GM10248 (cell line): ENCODE measurements around the gene FTCDNL1.

Experiments used
- CTCF ChIA-PET: fragments of 300-600 bp; sonication (Branson Sonifier 250); formaldehyde crosslinking; extraction: SDS; loops from one replicate; lab custom pipeline; 2021; ENCODE audit warnings: antibody characterized with exemption; lab: Yijun Ruan, JAX
- POLR2A ChIA-PET: fragments of 350-650 bp; sonication (Branson Sonifier 250); formaldehyde crosslinking; extraction: SDS; loops from one replicate; lab custom pipeline; 2020; ENCODE audit warnings: antibody characterized with exemption; lab: Yijun Ruan, JAX
- DNase-seq: peaks from one replicate; pipeline ENCODE4 v3.0.0; 2012; ENCODE audit errors: extremely low spot score
- TF ChIP-seq, protein P1 (sequence below): IDR thresholded peaks from 2 replicates; pipeline ENCODE4 v1.5.1; 2012; ENCODE audit warnings: mild to moderate bottlenecking, low read depth; ENCODE audit errors: extremely low read depth, missing control alignments, control extremely low read depth

Gene FTCDNL1

DNA sequence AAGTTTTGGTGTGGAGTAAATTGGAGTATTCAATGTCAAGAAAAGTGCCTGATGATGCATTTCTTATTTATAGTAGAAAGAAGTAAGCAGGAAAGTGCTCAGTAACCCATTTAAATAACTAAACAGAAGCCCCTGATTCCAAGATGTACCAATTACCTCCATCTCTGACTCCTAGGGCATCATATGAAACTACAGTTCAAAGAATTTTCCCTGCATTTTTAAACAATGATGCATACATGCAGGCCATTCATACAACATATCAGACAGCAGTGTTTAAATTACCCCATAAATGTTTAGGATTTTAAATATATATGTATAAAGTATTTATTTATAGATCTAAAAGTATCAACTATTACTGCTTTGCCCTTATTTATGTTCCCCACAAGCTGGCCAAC is 36.2 kb downstream of the FTCDNL1 start:
- POLR2A ChIA-PET = no interaction called here
- CTCF ChIA-PET = interaction anchor here (0.8 kb wide), 1 partner anchor 14 kb away, joined by 3 read pairs; no protein-coding TSS in a partner anchor
- TF ChIP-seq, protein P1, sequence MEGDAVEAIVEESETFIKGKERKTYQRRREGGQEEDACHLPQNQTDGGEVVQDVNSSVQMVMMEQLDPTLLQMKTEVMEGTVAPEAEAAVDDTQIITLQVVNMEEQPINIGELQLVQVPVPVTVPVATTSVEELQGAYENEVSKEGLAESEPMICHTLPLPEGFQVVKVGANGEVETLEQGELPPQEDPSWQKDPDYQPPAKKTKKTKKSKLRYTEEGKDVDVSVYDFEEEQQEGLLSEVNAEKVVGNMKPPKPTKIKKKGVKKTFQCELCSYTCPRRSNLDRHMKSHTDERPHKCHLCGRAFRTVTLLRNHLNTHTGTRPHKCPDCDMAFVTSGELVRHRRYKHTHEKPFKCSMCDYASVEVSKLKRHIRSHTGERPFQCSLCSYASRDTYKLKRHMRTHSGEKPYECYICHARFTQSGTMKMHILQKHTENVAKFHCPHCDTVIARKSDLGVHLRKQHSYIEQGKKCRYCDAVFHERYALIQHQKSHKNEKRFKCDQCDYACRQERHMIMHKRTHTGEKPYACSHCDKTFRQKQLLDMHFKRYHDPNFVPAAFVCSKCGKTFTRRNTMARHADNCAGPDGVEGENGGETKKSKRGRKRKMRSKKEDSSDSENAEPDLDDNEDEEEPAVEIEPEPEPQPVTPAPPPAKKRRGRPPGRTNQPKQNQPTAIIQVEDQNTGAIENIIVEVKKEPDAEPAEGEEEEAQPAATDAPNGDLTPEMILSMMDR = no peak
- no peak for DNase-seq

DNA sequence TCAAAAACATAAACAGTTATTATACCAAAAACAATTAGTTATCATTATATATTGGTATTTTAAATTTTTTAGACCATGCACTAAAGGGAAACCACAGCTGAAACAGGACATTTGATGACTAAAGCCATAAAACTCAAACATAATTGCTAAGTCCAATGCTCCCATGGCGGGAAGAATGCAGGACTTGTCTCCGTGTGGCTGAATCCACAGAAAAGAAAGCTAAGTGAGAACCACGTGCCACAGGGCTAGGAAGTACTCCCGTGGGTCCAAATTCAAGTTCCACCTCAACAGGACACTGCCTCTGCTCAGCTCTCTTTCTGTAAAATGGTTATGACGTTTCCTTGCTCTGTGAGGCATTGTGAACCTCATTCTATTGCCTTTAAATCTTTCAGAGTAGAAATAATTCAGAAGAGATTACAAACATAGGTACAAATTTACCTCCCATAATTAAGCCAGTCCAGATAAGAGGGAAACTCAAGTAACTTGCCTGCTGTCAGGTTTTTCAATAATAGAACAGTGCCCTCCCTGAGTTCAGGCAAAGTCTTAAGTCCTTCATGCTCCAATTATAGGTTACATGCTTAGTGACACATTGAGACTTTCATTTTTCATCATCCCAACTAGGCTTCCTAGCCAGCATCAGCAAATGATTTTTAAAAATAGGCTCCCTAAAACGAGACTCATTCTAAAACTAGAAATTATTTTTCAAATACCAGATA is 36.7 kb downstream of the FTCDNL1 start:
- POLR2A ChIA-PET = no interaction called here
- TF ChIP-seq, protein P1 = no peak
- CTCF ChIA-PET = interaction anchor here (0.8 kb wide), 1 partner anchor 14 kb away, joined by 3 read pairs; no protein-coding TSS in a partner anchor
- DNase-seq = no peak

DNA sequence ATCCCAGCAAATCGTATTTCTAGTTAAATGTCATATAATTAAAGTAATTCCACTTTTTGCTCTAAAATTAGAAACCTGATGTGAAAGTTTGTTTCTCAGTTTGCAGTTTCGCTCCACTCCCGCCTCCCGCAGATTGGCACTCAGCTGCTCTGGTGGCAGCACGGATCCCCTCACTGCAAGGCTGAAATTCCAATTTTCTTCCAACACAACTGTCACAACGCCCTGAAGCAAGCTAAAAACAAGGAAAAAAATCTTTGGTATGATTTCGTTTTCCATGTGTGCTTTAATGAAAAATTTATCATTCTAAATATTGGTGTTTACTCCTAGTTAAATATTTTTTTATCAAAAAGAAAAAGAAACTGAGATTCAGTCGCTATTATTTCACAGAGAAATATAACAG is 38.5 kb downstream of the FTCDNL1 start:
- TF ChIP-seq, protein P1 = no peak
- POLR2A ChIA-PET = no interaction called here
- CTCF ChIA-PET = no interaction called here
- no peak for DNase-seq

DNA sequence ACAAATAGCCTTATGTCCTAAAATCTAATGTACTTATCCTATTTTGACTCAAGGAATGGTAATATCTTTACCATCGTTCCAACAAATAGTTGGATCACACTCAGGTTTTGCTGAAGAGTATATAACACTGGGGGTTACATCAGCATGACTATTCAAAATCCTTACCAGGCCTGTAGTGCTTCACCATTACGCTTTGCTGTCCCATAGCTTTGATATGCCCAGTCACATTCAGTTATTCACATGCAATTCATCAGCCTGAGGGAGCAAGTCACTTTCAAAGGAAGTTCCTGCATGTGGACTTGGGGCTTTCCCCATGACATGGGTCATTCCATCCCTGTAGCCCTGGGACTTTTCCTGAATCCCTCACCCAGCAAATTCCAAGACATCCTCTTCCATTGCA is 39.6 kb downstream of the FTCDNL1 start:
- ChIA-PET POLR2A (no interaction called here), CTCF (interaction anchor here (1.7 kb wide), 1 partner anchor 14 kb away, joined by 3 read pairs; no protein-coding TSS in a partner anchor)
- DNase-seq = no peak
- TF ChIP-seq, protein P1 = no peak

DNA sequence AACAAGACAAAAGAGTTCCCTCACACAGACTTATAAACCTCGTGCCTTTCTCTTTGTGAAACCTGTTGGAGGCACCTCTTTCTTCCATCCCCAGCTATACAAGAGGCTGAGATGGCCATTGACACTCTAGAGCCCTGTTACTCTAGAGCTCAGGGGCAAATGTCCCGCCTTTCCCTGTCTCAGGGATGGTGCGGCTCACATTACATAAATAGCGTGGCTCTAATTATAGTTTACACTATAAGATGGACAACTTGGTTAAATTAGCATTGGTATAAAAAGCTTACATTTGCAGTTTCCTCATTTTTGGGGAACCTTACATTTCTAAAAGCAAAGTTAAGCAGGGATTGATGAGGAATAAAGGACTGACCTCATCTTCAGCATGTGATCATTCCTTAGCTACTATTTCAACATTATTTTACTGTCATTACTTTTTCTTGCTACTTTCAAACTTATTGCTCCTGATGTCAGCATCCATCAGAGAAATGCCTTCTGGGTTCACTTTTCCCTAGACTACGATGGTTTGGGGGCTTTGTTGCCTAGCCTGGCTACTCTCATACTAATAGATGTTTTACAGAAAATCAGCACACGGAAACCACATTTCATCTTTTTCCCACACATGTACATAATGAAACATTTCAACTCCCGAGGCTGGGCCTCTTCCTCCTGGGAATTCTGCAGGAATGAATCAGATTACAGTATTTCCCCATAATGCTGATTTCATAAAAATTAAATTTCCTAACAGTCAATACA is 40.4 kb downstream of the FTCDNL1 start:
- POLR2A ChIA-PET = no interaction called here
- CTCF ChIA-PET = interaction anchor here (1.7 to 1.8 kb wide), 2 partner anchors 9 to 15 kb away, joined by 3 to 4 read pairs; no protein-coding TSS in a partner anchor
- TF ChIP-seq, protein P1 = no peak
- no peak for DNase-seq

DNA sequence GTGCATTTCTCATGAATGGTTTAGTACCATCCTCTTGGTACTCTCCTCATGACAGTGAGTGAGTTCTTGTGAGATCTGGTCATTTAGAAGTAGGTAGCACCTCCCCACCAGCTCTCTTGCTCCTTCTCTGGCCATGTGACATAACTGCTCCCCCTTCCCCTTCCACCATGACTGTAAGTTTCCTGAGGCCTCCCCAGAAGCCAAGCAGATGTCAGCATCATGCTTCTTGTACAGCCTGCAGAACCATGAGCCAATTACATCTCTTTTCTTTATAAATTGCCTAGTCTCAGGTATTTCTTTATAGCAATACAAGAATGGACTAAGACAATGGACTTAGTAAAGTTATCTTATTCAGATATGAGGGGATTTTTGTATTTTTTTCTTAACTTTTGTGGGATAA is 43.0 kb downstream of the FTCDNL1 start:
- DNase-seq = no peak
- ChIA-PET POLR2A (no interaction called here), CTCF (interaction anchor here (0.7 kb wide), 1 partner anchor 280 kb away, joined by 3 read pairs; no protein-coding TSS in a partner anchor)
- TF ChIP-seq, protein P1 = no peak
